Measurements from ENCODE around the gene CEACAM16. TPM values are rescaled to one million over a fixed set of nuclear protein-coding genes. Genes with fewer than 3 reads are reported as not detected.
A peak's percentile ranks its signal among the peaks of the same experiment; 100 is the strongest.
"Not testable (repeated sequence)": the region's sequence is repeated elsewhere in the genome, so short reads cannot be mapped to it uniquely, and the experiment has no call there.

The CEACAM16 gene
- total RNA-seq, 2 donors from 2014 or later, result 0.45 TPM; not detected in 1

GRCh38 chr19:44696939-44697669 lies 1.8 kb upstream of the CEACAM16 start:
- ATAC-seq, result no peak
- no peak for DNase-seq
- intact Hi-C loops (cut with DNase I, micrococcal nuclease), result no loop called here

GRCh38 chr19:44697670-44698034 lies 1.3 kb upstream of the CEACAM16 start:
- ATAC-seq, result no peak
- intact Hi-C loops (cut with DNase I, micrococcal nuclease), result no loop called here

GRCh38 chr19:44700547-44700946 lies 1.6 kb downstream of the CEACAM16 start:
- intact Hi-C loops (cut with DNase I, micrococcal nuclease), result no loop called here
- ATAC-seq (no peak), DNase-seq (no peak)

More at GRCh38 chr19:44697670-44698034, 1.3 kb upstream of the CEACAM16 start:
- DNase-seq, result no peak

GRCh38 chr19:44701228-44701627 lies 2.3 kb downstream of the CEACAM16 start:
- ATAC-seq (no peak), DNase-seq (no peak)
- intact Hi-C loops (cut with DNase I, micrococcal nuclease), result no loop called here

GRCh38 chr19:44702551-44703176 lies 3.7 kb downstream of the CEACAM16 start:
- intact Hi-C loops (cut with DNase I, micrococcal nuclease), result no loop called here
- no peak for DNase-seq
- ATAC-seq, result no peak

- intact Hi-C loops (cut with DNase I, micrococcal nuclease), result no loop called here
- ATAC-seq (no peak), DNase-seq (no peak)
Measured at GRCh38 chr19:44703336-44704078, 4.6 kb downstream of the CEACAM16 start.

- intact Hi-C loops (cut with DNase I, micrococcal nuclease), result no loop called here
- ATAC-seq (no peak), DNase-seq (no peak)
Measured at GRCh38 chr19:44704982-44705381, 6.0 kb downstream of the CEACAM16 start.

GRCh38 chr19:44705502-44706010 lies 6.6 kb downstream of the CEACAM16 start:
- DNase-seq (no peak), ATAC-seq (no peak)
- intact Hi-C loops (cut with DNase I, micrococcal nuclease), result no loop called here

GRCh38 chr19:44706506-44707236 lies 7.7 kb downstream of the CEACAM16 start:
- ATAC-seq (no peak), DNase-seq (no peak)
- intact Hi-C loops (cut with DNase I, micrococcal nuclease), result no loop called here

- DNase-seq, result no peak
- ATAC-seq, result no peak
- intact Hi-C loops (cut with DNase I, micrococcal nuclease), result no loop called here
Measured at GRCh38 chr19:44707794-44708193, 8.8 kb downstream of the CEACAM16 start.

GRCh38 chr19:44708940-44709339 lies 10.0 kb downstream of the CEACAM16 start:
- ATAC-seq (no peak), DNase-seq (no peak)
- intact Hi-C loops (cut with DNase I, micrococcal nuclease), result no loop called here

- DNase-seq, ATAC-seq: not testable (repeated sequence)
- intact Hi-C loops (cut with DNase I, micrococcal nuclease), result loop anchor here in 1 of 2 donors (10.0 kb wide), 1 partner anchor 135 kb away; the partner anchor contains the start of gene NECTIN2
Measured at GRCh38 chr19:44709434-44710266, 10.7 kb downstream of the CEACAM16 start.

GRCh38 chr19:44710483-44710882 lies 11.5 kb downstream of the CEACAM16 start:
- no peak for DNase-seq
- intact Hi-C loops (cut with DNase I, micrococcal nuclease), result loop anchor here in 1 of 2 donors (10.0 kb wide), 1 partner anchor 134 kb away; the partner anchor contains the start of gene NECTIN2
- ATAC-seq, result peak; percentile 21

GRCh38 chr19:44712864-44713515 lies 14.0 kb downstream of the CEACAM16 start:
- peak; percentile 54 for ATAC-seq
- intact Hi-C loops (cut with DNase I, micrococcal nuclease), result loop anchor here in 1 of 2 donors (10.0 kb wide), 1 partner anchor 132 kb away; the partner anchor contains the start of gene NECTIN2
- DNase-seq, result no peak

- DNase-seq (no peak), ATAC-seq (no peak)
- intact Hi-C loops (cut with DNase I, micrococcal nuclease), result loop anchor here in 1 of 2 donors (10.0 kb wide), 1 partner anchor 130 kb away; the partner anchor contains the start of gene NECTIN2
Measured at GRCh38 chr19:44714597-44715169, 15.7 kb downstream of the CEACAM16 start.

GRCh38 chr19:44717603-44718002 lies 18.7 kb downstream of the CEACAM16 start:
- DNase-seq, result no peak
- intact Hi-C loops (cut with DNase I, micrococcal nuclease), result loop anchor here in 1 of 2 donors (10.0 kb wide), 1 partner anchor 127 kb away; the partner anchor contains the start of gene NECTIN2
- ATAC-seq, result no peak
